Stimulated activated CD8-positive, alpha-beta memory T cell treated with anti-CD3 and anti-CD28 coated beads, Interleukin-15, amount 100 ng/mL, for 48 hours (primary cell): ENCODE results near the gene SDK1.

Experiments
- DNase-seq, 2 donors: peaks; one replicate each; pipeline ENCODE4 v3.0.0-alpha.2; 2020; ENCODE audit warnings: low read depth in 2 of 2

Gene SDK1

GRCh38 chr7:3412871-3413270 lies 111.8 kb downstream of the SDK1 start:
- no peak for DNase-seq

- no peak for DNase-seq
Measured at GRCh38 chr7:3415861-3416312, 114.8 kb downstream of the SDK1 start.

GRCh38 chr7:3416453-3416852 lies 115.4 kb downstream of the SDK1 start:
- DNase-seq, result no peak

- DNase-seq, result no peak
Measured at GRCh38 chr7:3425087-3425486, 124.0 kb downstream of the SDK1 start.

GRCh38 chr7:3426064-3426463 lies 125.0 kb downstream of the SDK1 start:
- DNase-seq, result no peak

- DNase-seq, result no peak
Measured at GRCh38 chr7:3427957-3428356, 126.9 kb downstream of the SDK1 start.

- no peak for DNase-seq
Measured at GRCh38 chr7:3429981-3430380, 128.9 kb downstream of the SDK1 start.

GRCh38 chr7:3430588-3430987 lies 129.5 kb downstream of the SDK1 start:
- DNase-seq, result no peak

- no peak for DNase-seq
Measured at GRCh38 chr7:3431306-3431705, 130.3 kb downstream of the SDK1 start.

GRCh38 chr7:3432911-3433310 lies 131.9 kb downstream of the SDK1 start:
- no peak for DNase-seq

- DNase-seq, result no peak
Measured at GRCh38 chr7:3434611-3435010, 133.6 kb downstream of the SDK1 start.

- DNase-seq, result no peak
Measured at GRCh38 chr7:3436112-3436511, 135.1 kb downstream of the SDK1 start.

- no peak for DNase-seq
Measured at GRCh38 chr7:3436746-3437145, 135.7 kb downstream of the SDK1 start.

- no peak for DNase-seq
Measured at GRCh38 chr7:3437467-3437866, 136.4 kb downstream of the SDK1 start.

- no peak for DNase-seq
Measured at GRCh38 chr7:3438352-3438751, 137.3 kb downstream of the SDK1 start.

GRCh38 chr7:3439333-3440030 lies 138.4 kb downstream of the SDK1 start:
- DNase-seq, result no peak

GRCh38 chr7:3440509-3440908 lies 139.5 kb downstream of the SDK1 start:
- no peak for DNase-seq

GRCh38 chr7:3443716-3444115 lies 142.7 kb downstream of the SDK1 start:
- DNase-seq, result no peak

GRCh38 chr7:3446786-3447185 lies 145.7 kb downstream of the SDK1 start:
- no peak for DNase-seq

- DNase-seq, result no peak
Measured at GRCh38 chr7:3451701-3452100, 150.6 kb downstream of the SDK1 start.

- DNase-seq, result no peak
Measured at GRCh38 chr7:3453398-3453797, 152.3 kb downstream of the SDK1 start.

- no peak for DNase-seq
Measured at GRCh38 chr7:3455806-3456595, 154.9 kb downstream of the SDK1 start.

- no peak for DNase-seq
Measured at GRCh38 chr7:3459111-3459510, 158.1 kb downstream of the SDK1 start.
